Natural killer cell (primary cell): ENCODE results near the gene TSGA10. TPM values are rescaled to one million over a fixed set of nuclear protein-coding genes. Genes with fewer than 3 reads are reported as not detected.

ENCODE experiments used
- ATAC-seq, 3 donors: fragments of 150-1000 bp in 2 of 3; fragments of 200-7000 bp in 1 of 3; cut with Tn5 transposase; 1 replicate in 1 of 3; 2 replicates in 2 of 3; pipeline ENCODE4 v1.10.0; 2021; ENCODE audit warnings: mild to moderate bottlenecking in 2 of 3, moderate library complexity in 2 of 3
- DNase-seq, 2 donors: peaks; one replicate each; pipeline versions ENCODE4 v3.0.0 to v3.0.0-alpha.2; 2013 to 2021; ENCODE audit warnings: mixed read lengths in 1 of 2
- H3K27ac ChIP-seq: one replicate; pipeline ENCODE4 v1.5.1; 2013; ENCODE audit warnings: mild to moderate bottlenecking, low read length
- H3K27me3 ChIP-seq: one replicate; pipeline ENCODE4 v1.6.1; 2013; ENCODE audit warnings: low read length; ENCODE audit not compliant: control insufficient read depth, insufficient read depth
- H3K36me3 ChIP-seq: one replicate; pipeline ENCODE4 v1.6.1; 2013; ENCODE audit warnings: low read length; ENCODE audit not compliant: control insufficient read depth, insufficient read depth
- H3K4me1 ChIP-seq: one replicate; pipeline ENCODE4 v1.6.1; 2013; ENCODE audit warnings: low read length; ENCODE audit not compliant: control insufficient read depth, insufficient read depth
- H3K4me3 ChIP-seq: one replicate; pipeline ENCODE4 v1.5.1; 2013; ENCODE audit warnings: low read length
- H3K9me3 ChIP-seq: one replicate; pipeline ENCODE4 v1.6.1; 2013; ENCODE audit warnings: low read length; ENCODE audit not compliant: control insufficient read depth, insufficient read depth
- H3K27ac Mint-ChIP-seq, 2 donors: one replicate each; pipeline ENCODE4 v1.8.0; 2022; ENCODE audit warnings: mild to moderate bottlenecking in 2 of 2, mixed read lengths in 2 of 2, moderate library complexity in 1 of 2
- H3K27me3 Mint-ChIP-seq, 2 donors: one replicate each; pipeline ENCODE4 v1.8.0; 2022; ENCODE audit warnings: low read depth in 2 of 2, mixed read lengths in 2 of 2
- H3K36me3 Mint-ChIP-seq: one replicate; pipeline ENCODE4 v1.8.0; 2022; ENCODE audit warnings: mixed read lengths
- H3K4me1 Mint-ChIP-seq, 2 donors: one replicate each; pipeline ENCODE4 v1.8.0; 2022; ENCODE audit warnings: mixed read lengths in 2 of 2
- H3K4me3 Mint-ChIP-seq: one replicate; pipeline ENCODE4 v1.8.0; 2022; ENCODE audit warnings: mild to moderate bottlenecking, moderate library complexity, mixed read lengths
- H3K9me3 Mint-ChIP-seq, 2 donors: one replicate each; pipeline ENCODE4 v1.8.0; 2022; ENCODE audit warnings: mixed read lengths in 2 of 2
- WGBS: methylation state at CpG from one replicate; pipeline ENCODE4 v1.1.7; 2013; ENCODE audit warnings: missing lambda C conversion rate; ENCODE audit not compliant: insufficient coverage; 5-methylcytosine and 5-hydroxymethylcytosine counted together
- intact Hi-C: fragments of 100-400 bp; cut with micrococcal nuclease; formaldehyde crosslinking; loops from one replicate; pipeline ENCODE4 v1.14.2; 2022
- total RNA-seq, 4 donors: library from RNA; stranded (reverse); fragments of 120-200 nt in 1 of 4; gene quantifications; one replicate each; pipeline versions ENCODE4 v1.2.3 to v1.2.4, GENCODE V29; 2013 to 2022
- TF ChIP-seq, protein P1 (sequence below): fragments of 200-600 bp; IDR thresholded peaks from one replicate; pipeline ENCODE4 v1.8.0; 2022; ENCODE audit warnings: antibody characterized with exemption

Gene TSGA10
- total RNA-seq, 3 donors from 2014 or later (not counting 1 experiment from before 2014, with no cell fraction given) = 8.4 to 16.0 (median 11.5) TPM

DNA sequence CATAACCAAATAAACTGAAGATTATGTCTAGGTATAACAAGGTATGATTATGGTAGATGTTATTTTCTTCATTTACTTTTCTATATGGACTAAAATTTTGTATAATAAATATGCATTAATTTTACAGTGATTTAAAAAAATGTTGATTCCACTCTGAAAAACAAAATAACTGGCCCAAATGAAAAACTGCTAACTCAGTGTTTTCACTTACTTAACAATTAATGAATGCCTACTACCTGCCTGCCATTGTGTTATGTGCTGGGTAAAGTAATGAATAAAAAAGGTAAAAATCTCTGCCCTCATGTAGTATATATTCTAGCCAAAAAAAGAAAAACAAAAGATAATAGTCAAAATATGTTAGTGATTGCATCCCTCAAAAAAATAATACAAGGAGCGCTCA, 42.8 kb downstream of the TSGA10 start:
- no peaks in the 10 kb centered on the region for H3K4me1 ChIP-seq
- H3K9me3 ChIP-seq = no peaks in the 10 kb centered on the region
- no peaks in the 10 kb centered on the region for H3K36me3 ChIP-seq
- Mint-ChIP-seq H3K27ac (no peak overlapping the region), H3K27me3 (peaks cover 0 to 6% of the 10 kb centered on the region in 2 donors), H3K36me3 (no peaks in the 10 kb centered on the region), H3K9me3 (no peaks in the 10 kb centered on the region), H3K4me1 (no peaks in the 10 kb centered on the region), H3K4me3 (no peak overlapping the region)
- H3K27me3 ChIP-seq = no peaks in the 10 kb centered on the region
- H3K4me3 ChIP-seq = no peak overlapping the region
- TF ChIP-seq, protein P1, sequence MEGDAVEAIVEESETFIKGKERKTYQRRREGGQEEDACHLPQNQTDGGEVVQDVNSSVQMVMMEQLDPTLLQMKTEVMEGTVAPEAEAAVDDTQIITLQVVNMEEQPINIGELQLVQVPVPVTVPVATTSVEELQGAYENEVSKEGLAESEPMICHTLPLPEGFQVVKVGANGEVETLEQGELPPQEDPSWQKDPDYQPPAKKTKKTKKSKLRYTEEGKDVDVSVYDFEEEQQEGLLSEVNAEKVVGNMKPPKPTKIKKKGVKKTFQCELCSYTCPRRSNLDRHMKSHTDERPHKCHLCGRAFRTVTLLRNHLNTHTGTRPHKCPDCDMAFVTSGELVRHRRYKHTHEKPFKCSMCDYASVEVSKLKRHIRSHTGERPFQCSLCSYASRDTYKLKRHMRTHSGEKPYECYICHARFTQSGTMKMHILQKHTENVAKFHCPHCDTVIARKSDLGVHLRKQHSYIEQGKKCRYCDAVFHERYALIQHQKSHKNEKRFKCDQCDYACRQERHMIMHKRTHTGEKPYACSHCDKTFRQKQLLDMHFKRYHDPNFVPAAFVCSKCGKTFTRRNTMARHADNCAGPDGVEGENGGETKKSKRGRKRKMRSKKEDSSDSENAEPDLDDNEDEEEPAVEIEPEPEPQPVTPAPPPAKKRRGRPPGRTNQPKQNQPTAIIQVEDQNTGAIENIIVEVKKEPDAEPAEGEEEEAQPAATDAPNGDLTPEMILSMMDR = no peak
- no peak overlapping the region for H3K27ac ChIP-seq
- no CpG with 5 or more reads among the region's 1 CpG for WGBS
- no peak for DNase-seq
- no peak for ATAC-seq
- intact Hi-C loops = no loop called here

DNA sequence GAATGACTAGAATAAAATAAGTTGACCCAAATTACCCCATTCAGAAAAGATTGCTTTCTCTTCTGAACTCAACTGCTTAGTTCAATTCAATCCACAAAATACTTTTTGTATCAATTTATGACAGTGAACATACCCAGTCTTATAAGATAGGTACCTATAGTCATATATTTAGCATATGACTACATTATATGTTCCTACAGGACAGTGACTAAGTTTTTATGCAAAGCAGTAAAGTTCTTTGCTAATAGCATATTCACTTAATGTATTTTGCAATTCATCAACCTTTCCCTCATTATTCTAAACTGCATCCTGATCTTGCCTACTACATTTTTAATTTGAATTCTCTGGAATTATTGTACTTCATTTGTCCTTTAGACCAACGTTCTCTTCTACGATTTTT, 43.5 kb downstream of the TSGA10 start:
- Mint-ChIP-seq H3K4me3 (no peak overlapping the region), H3K36me3 (no peaks in the 10 kb centered on the region), H3K27ac (no peak overlapping the region), H3K27me3 (peaks cover 0 to 6% of the 10 kb centered on the region in 2 donors), H3K4me1 (no peaks in the 10 kb centered on the region), H3K9me3 (no peaks in the 10 kb centered on the region)
- Histone ChIP-seq H3K4me1 (no peaks in the 10 kb centered on the region), H3K27me3 (no peaks in the 10 kb centered on the region), H3K36me3 (no peaks in the 10 kb centered on the region), H3K4me3 (no peak overlapping the region), H3K9me3 (no peaks in the 10 kb centered on the region), H3K27ac (no peak overlapping the region)
- WGBS = no CpG with 5 or more reads among the region's 2 CpGs
- TF ChIP-seq, protein P1 = no peak
- intact Hi-C loops = no loop called here
- DNase-seq (no peak), ATAC-seq (no peak)

DNA sequence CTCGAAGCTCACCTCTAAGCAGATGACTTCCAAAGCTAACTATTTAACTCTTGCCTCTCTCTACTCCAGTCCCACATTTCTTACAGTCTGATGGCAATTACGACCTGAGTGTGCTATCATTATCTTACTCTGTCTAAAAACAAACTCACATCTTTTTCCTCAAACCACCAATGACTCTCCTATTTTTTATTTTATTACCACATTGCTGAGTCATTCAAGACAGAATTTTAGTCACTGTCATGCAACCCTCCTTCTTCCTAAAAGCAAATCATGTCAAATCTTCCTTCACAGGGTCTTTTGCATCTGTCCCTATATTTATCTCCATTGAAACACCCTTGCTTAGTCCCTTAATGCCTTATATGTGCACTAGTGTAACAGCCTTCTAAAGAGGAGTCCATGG, 47.8 kb downstream of the TSGA10 start:
- no peaks in the 10 kb centered on the region for H3K9me3 ChIP-seq
- no peaks in the 10 kb centered on the region for H3K9me3 Mint-ChIP-seq
- intact Hi-C loops = no loop called here
- H3K36me3 Mint-ChIP-seq = no peaks in the 10 kb centered on the region
- TF ChIP-seq, protein P1 = no peak
- DNase-seq (no peak), ATAC-seq (no peak)
- H3K4me1 ChIP-seq = no peaks in the 10 kb centered on the region
- 48% methylated on average over 2 of the region's 2 CpGs for WGBS
- H3K4me3 Mint-ChIP-seq = no peak overlapping the region
- H3K27me3 ChIP-seq = no peaks in the 10 kb centered on the region
- H3K27ac Mint-ChIP-seq = no peak overlapping the region
- no peaks in the 10 kb centered on the region for H3K36me3 ChIP-seq
- H3K27me3 Mint-ChIP-seq = no peaks in the 10 kb centered on the region
- no peaks in the 10 kb centered on the region for H3K4me1 Mint-ChIP-seq
- H3K4me3 ChIP-seq = no peak overlapping the region
- H3K27ac ChIP-seq = no peak overlapping the region

DNA sequence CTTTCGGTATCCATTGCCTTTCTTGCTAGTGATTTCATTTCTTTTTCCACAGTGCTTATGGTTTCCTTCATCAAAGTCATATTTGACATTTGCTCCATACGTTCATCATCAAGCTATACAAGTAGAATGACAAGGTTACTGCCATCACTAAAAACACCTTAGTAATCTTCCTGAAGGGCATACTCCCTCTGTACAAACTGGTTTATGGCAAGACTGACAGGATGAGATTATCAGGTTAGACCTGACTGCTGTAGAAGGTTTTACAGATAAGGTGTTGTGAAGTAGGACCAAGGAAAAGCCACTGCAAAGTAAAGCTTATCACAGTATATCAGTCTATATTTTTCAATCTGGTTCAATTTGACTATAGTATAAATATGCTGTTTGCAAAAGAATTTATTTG, 50.7 kb downstream of the TSGA10 start:
- Histone ChIP-seq H3K27ac (no peak overlapping the region), H3K4me3 (no peak overlapping the region), H3K4me1 (no peaks in the 10 kb centered on the region), H3K36me3 (no peaks in the 10 kb centered on the region), H3K9me3 (no peaks in the 10 kb centered on the region), H3K27me3 (no peaks in the 10 kb centered on the region)
- Mint-ChIP-seq H3K4me1 (no peaks in the 10 kb centered on the region), H3K27me3 (no peaks in the 10 kb centered on the region), H3K9me3 (no peaks in the 10 kb centered on the region), H3K4me3 (no peak overlapping the region), H3K36me3 (no peaks in the 10 kb centered on the region), H3K27ac (no peak overlapping the region)
- intact Hi-C loops = no loop called here
- 77% methylated on average over 2 of the region's 2 CpGs for WGBS
- no peak for ATAC-seq
- TF ChIP-seq, protein P1 = no peak
- DNase-seq = no peak
